HepG2 (cell line): ENCODE data around the gene TBX19. TPM values are rescaled to one million over a fixed set of nuclear protein-coding genes. Genes with fewer than 3 reads are reported as not detected.

Source experiments
- ATAC-seq: fragments of 200-7000 bp; cut with Tn5 transposase; 3 replicates; pipeline ENCODE4 v1.9.1; 2020; ENCODE audit warnings: mild to moderate bottlenecking, moderate library complexity
- BruUV-seq: library from RNA; stranded (reverse); fragments of 400-500 nt; replicated peaks from 2 replicates; lab custom pipeline; 2021; lab: Mats Ljungman, UMichigan
- CTCF ChIA-PET: fragments of 300-600 bp; formaldehyde crosslinking; extraction: SDS; loops from one replicate; lab custom pipeline; 2021; ENCODE audit warnings: low total read pairs, inconsistent platforms, low intra/inter-chr PET ratio; lab: Yijun Ruan, JAX
- POLR2A ChIA-PET: fragments of 350-600 bp; sonication (Branson Sonifier 250); formaldehyde crosslinking; loops from one replicate; lab custom pipeline; 2020; ENCODE audit warnings: antibody characterized with exemption, inconsistent platforms; lab: Yijun Ruan, JAX
- DNase-seq: peaks from one replicate; pipeline ENCODE4 v3.0.0-alpha.2; 2015; ENCODE audit warnings: low spot score
- FAIRE-seq: peaks from 3 replicates; lab custom pipeline; 2011; peaks lifted over from hg19 to GRCh38; lab: Jason Lieb, UNC
- H2AFZ ChIP-seq: one replicate; pipeline ENCODE4 v1.6.1; 2011; ENCODE audit warnings: low read length, inconsistent platforms
- H3K27ac ChIP-seq: fragments of 300-600 bp; 3 replicates; pipeline ENCODE4 v1.8.0; 2011; ENCODE audit warnings: mixed run types, mild to moderate bottlenecking, mixed read lengths, low read length, inconsistent platforms; ENCODE audit not compliant: insufficient read depth; ENCODE audit errors: extremely low read length
- H3K27me3 ChIP-seq, 2 experiments: fragments of 200-600 bp in 1 of 2; 2 replicates in 1 of 2; 3 replicates in 1 of 2; pipeline versions ENCODE4 v1.6.0 to v1.8.0; 2011; ENCODE audit warnings: low read length in 2 of 2, mild to moderate bottlenecking in 2 of 2, moderate library complexity in 2 of 2, inconsistent platforms in 1 of 2; ENCODE audit not compliant: insufficient read depth in 2 of 2, control insufficient read depth in 1 of 2
- H3K36me3 ChIP-seq, 2 experiments: fragments of 200-600 bp in 1 of 2; replicated peaks in 1 of 2; 2 replicates in 1 of 2; 3 replicates in 1 of 2; pipeline versions ENCODE4 v1.5.1 to v1.8.0; 2011; ENCODE audit warnings: low read length in 2 of 2, inconsistent platforms in 1 of 2; ENCODE audit not compliant: insufficient read depth in 2 of 2, control insufficient read depth in 1 of 2
- H3K4me1 ChIP-seq: 2 replicates; pipeline ENCODE4 v1.5.1; 2012; ENCODE audit warnings: low read length, inconsistent platforms; ENCODE audit not compliant: insufficient read depth
- H3K4me2 ChIP-seq: 2 replicates; pipeline ENCODE4 v1.6.0; 2011; ENCODE audit warnings: low read depth, low read length, inconsistent platforms
- H3K4me3 ChIP-seq, 3 experiments: fragments of 200-600 bp in 1 of 3; sonication (generic), shearing (Covaris generic) in 1 of 3; replicated peaks in 1 of 3; 2 replicates each; pipeline ENCODE4 v1.5.1; 2011 to 2016; ENCODE audit warnings: low read length in 3 of 3, inconsistent platforms in 2 of 3, low read depth in 2 of 3, mild to moderate bottlenecking in 2 of 3, control low read depth in 1 of 3, mixed read lengths in 1 of 3; ENCODE audit not compliant: insufficient read depth in 1 of 3
- H3K79me2 ChIP-seq: one replicate; pipeline ENCODE4 v1.6.1; 2011; ENCODE audit warnings: low read length, inconsistent platforms; ENCODE audit not compliant: insufficient read depth
- H3K9ac ChIP-seq: 2 replicates; pipeline ENCODE4 v1.6.0; 2011; ENCODE audit warnings: mild to moderate bottlenecking, low read depth, low read length, inconsistent platforms; ENCODE audit not compliant: insufficient read depth
- H3K9me3 ChIP-seq: 2 replicates; pipeline ENCODE4 v1.5.1; 2012; ENCODE audit warnings: mild to moderate bottlenecking, low read length
- H4K20me1 ChIP-seq: 2 replicates; pipeline ENCODE4 v1.6.0; 2011; ENCODE audit warnings: inconsistent platforms, mild to moderate bottlenecking, low read length, moderate library complexity; ENCODE audit not compliant: insufficient read depth
- ATF7 ChIP-seq, 2 experiments: fragments of 450-650 bp in 1 of 2; sonication (generic) in 1 of 2; formaldehyde crosslinking in 1 of 2; IDR thresholded peaks; 2 replicates each; pipeline versions ENCODE4 v1.4.0 to v1.6.1; 2016 to 2020; ENCODE audit warnings: antibody characterized with exemption in 1 of 2, mild to moderate bottlenecking in 1 of 2, missing genetic modification reagents in 1 of 2
- DR1 ChIP-seq: sonication (generic); formaldehyde crosslinking; IDR thresholded peaks from 2 replicates; pipeline ENCODE4 v1.8.0; 2021; ENCODE audit warnings: mild to moderate bottlenecking, missing genetic modification reagents, inconsistent platforms
- EHMT2 ChIP-seq: fragments of 200-600 bp; sonication (generic); IDR thresholded peaks from 2 replicates; pipeline ENCODE4 v1.7.0; 2017; ENCODE audit warnings: antibody characterized with exemption, low read depth, low read length, borderline replicate concordance
- GZF1 ChIP-seq: sonication (generic); formaldehyde crosslinking; IDR thresholded peaks from 2 replicates; pipeline ENCODE4 v1.5.1; 2020; ENCODE audit warnings: mild to moderate bottlenecking, missing genetic modification reagents
- HNRNPK ChIP-seq: fragments of 200-400 bp; formaldehyde crosslinking; IDR thresholded peaks from 2 replicates; pipeline ENCODE4 v1.6.1; 2018; ENCODE audit warnings: low read length, low read depth, moderate library complexity, mild to moderate bottlenecking; ENCODE audit not compliant: poor library complexity, severe bottlenecking
- JUN ChIP-seq: sonication (generic); formaldehyde crosslinking; IDR thresholded peaks from 2 replicates; pipeline ENCODE4 v1.4.0; 2020; ENCODE audit warnings: mild to moderate bottlenecking, missing genetic modification reagents
- MAZ ChIP-seq, 2 experiments: sonication (generic) in 1 of 2; formaldehyde crosslinking in 1 of 2; IDR thresholded peaks; 2 replicates each; pipeline versions ENCODE4 v1.5.0 to v1.6.1; 2012 to 2020; ENCODE audit warnings: low read depth in 2 of 2, mild to moderate bottlenecking in 2 of 2, borderline replicate concordance in 1 of 2, improper control_type of control experiment in 1 of 2, low read length in 1 of 2, missing genetic modification reagents in 1 of 2, moderate library complexity in 1 of 2
- MZF1 ChIP-seq: sonication (generic); formaldehyde crosslinking; IDR thresholded peaks from 2 replicates; pipeline ENCODE4 v1.8.1; 2023; ENCODE audit warnings: mild to moderate bottlenecking, missing genetic modification reagents, borderline replicate concordance
- ZNF557 ChIP-seq: sonication (generic); formaldehyde crosslinking; IDR thresholded peaks from 2 replicates; pipeline ENCODE4 v1.4.0; 2020; ENCODE audit warnings: missing genetic modification reagents
- ZNF674 ChIP-seq: sonication (generic); formaldehyde crosslinking; IDR thresholded peaks from 2 replicates; pipeline ENCODE4 v1.5.0; 2020; ENCODE audit warnings: low read depth, mild to moderate bottlenecking, missing genetic modification reagents
- ZNF75D ChIP-seq: sonication (generic); formaldehyde crosslinking; IDR thresholded peaks from 2 replicates; pipeline ENCODE4 v1.8.1; 2023; ENCODE audit warnings: missing genetic modification reagents, mild to moderate bottlenecking, borderline replicate concordance
- WGBS: methylation state at CpG from one replicate; pipeline ENCODE4 v1.1.6; 2017; ENCODE audit warnings: low lambda C conversion rate; 5-methylcytosine and 5-hydroxymethylcytosine counted together
- in situ Hi-C: cut with HindIII; loops from 2 replicates; pipeline ENCODE4 v1.10.0; 2017; ENCODE audit warnings: low pct_unique_long_range_greater_than_20kb; ENCODE audit not compliant: extremely low pct_ligation_motif_present
- intact Hi-C: fragments of 100-400 bp; cut with micrococcal nuclease; formaldehyde crosslinking; loops from one replicate; pipeline ENCODE4 v1.10.0; 2022; ENCODE audit not compliant: unreplicated experiment
- polyA plus RNA-seq, 8 experiments: library from polyadenylated mRNA; depleted of rRNA in 3 of 8; stranded (reverse) in 7 of 8; unstranded in 1 of 8; fragments of >200 nt; fragmentation: Illumina TruSeq in 4 of 8; extraction: Trizol in 4 of 8; gene quantifications; 2 replicates each; pipeline versions ENCODE4 v1.2.1 to v1.2.3, GENCODE V29; 2011 to 2016; ENCODE audit warnings: low read depth in 4 of 8, missing spikeins in 1 of 8, mixed read lengths in 1 of 8; ENCODE audit not compliant: insufficient read depth in 1 of 8
- total RNA-seq, 5 experiments: library from RNA; depleted of rRNA; stranded (reverse); fragments of >200 nt; fragmentation: Illumina TruSeq; extraction: Trizol; gene quantifications; 2 replicates each; pipeline ENCODE4 v1.2.3, GENCODE V29; 2016; ENCODE audit warnings: low read depth in 1 of 5

Gene TBX19
- total and polyA plus RNA-seq, 2 of the 13 experiments (the other 11 are each of a cell fraction or from before 2014, with no cell fraction given), result 0.31 to 1.4 TPM

GRCh38 chr1:168297019-168297730 lies 16.5 kb downstream of the TBX19 start (continued):
- no peak for TF ChIP-seq MZF1 (CRISPR knock-in tag)
- no peak for TF ChIP-seq ATF7 (IDR thresholded peaks at IDR 0.05)
- no peak for TF ChIP-seq ATF7 (CRISPR knock-in tag; IDR thresholded peaks at IDR 0.05)
- TF ChIP-seq EHMT2, result no peak

GRCh38 chr1:168298446-168298845 lies 17.8 kb downstream of the TBX19 start:
- H3K79me2 ChIP-seq, result no peaks in the 10 kb centered on the region
- H4K20me1 ChIP-seq, result no peaks in the 10 kb centered on the region
- POLR2A ChIA-PET, result no interaction called here
- ATAC-seq (no peak), DNase-seq (no peak)
- no peaks in the 10 kb centered on the region for H3K9me3 ChIP-seq
- 83% methylated on average over 3 of the region's 3 CpGs for WGBS
- no peaks in the 10 kb centered on the region for H3K27me3 ChIP-seq
- no peak overlapping the region for H3K27ac ChIP-seq
- no TSS peak for BruUV-seq
- H3K9ac ChIP-seq, result no peak overlapping the region
- TF ChIP-seq ZNF557 (CRISPR knock-in tag) (no peak), ZNF674 (no peak), DR1 (CRISPR knock-in tag) (no peak), JUN (CRISPR knock-in tag) (no peak), GZF1 (CRISPR knock-in tag) (no peak), HNRNPK (peak; percentile 19), MAZ (IDR thresholded peaks at IDR 0.05; ENCODE audit: borderline replicate concordance, low read depth, low read length) (no peak), MAZ (CRISPR knock-in tag; IDR thresholded peaks at IDR 0.05; ENCODE audit: low read depth) (no peak), ZNF75D (CRISPR knock-in tag) (no peak)
- TF ChIP-seq, all 625 proteins: peak for 1
- Histone ChIP-seq H3K4me2 (no peak overlapping the region), H3K4me1 (peaks cover 8% of the 10 kb centered on the region), H2AFZ (no peak overlapping the region), H3K4me3 (no peak overlapping the region), H3K36me3 (no peaks in the 10 kb centered on the region)
- no peak for FAIRE-seq
- CTCF ChIA-PET, result no interaction called here
- intact Hi-C loops, result no loop called here
- in situ Hi-C loops, result no loop called here
